ENCODE data around the gene CYTH3.
"Not testable (repeated sequence)": the region's sequence is repeated elsewhere in the genome, so short reads cannot be mapped to it uniquely, and the experiment has no call there.

CYTH3 gene

GRCh38 chr7:6284461-6285360 lies 12.3 kb upstream of the CYTH3 start:
- DNase-seq (ENCODE audit: low read depth), result no peak
- no peak overlapping the region for H3K4me3 ChIP-seq (ENCODE audit: low read depth, low read length)

GRCh38 chr7:6284055-6284400 lies 11.6 kb upstream of the CYTH3 start:
- DNase-seq (ENCODE audit: low read depth), result no peak
- H3K4me3 ChIP-seq (ENCODE audit: low read depth, low read length), result no peak overlapping the region

GRCh38 chr7:6283391-6284054 lies 11.1 kb upstream of the CYTH3 start:
- H3K4me3 ChIP-seq (ENCODE audit: low read depth, low read length); DNase-seq (ENCODE audit: low read depth): not testable (repeated sequence)

GRCh38 chr7:6279937-6280336 lies 7.5 kb upstream of the CYTH3 start:
- DNase-seq (ENCODE audit: low read depth), result no peak

GRCh38 chr7:6279341-6279740 lies 6.9 kb upstream of the CYTH3 start:
- no peak for DNase-seq (ENCODE audit: low read depth)
- no peak overlapping the region for H3K4me3 ChIP-seq (ENCODE audit: low read depth, low read length)

More at GRCh38 chr7:6279937-6280336, 7.5 kb upstream of the CYTH3 start:
- no peak overlapping the region for H3K4me3 ChIP-seq (ENCODE audit: low read depth, low read length)

- DNase-seq (ENCODE audit: low read depth), result no peak
Measured at GRCh38 chr7:6278749-6279310, 6.4 kb upstream of the CYTH3 start.

GRCh38 chr7:6277476-6277875 lies 5.1 kb upstream of the CYTH3 start:
- no peak for DNase-seq (ENCODE audit: low read depth)
- no peak overlapping the region for H3K4me3 ChIP-seq (ENCODE audit: low read depth, low read length)

More at GRCh38 chr7:6278749-6279310, 6.4 kb upstream of the CYTH3 start:
- H3K4me3 ChIP-seq (ENCODE audit: low read depth, low read length), result no peak overlapping the region

GRCh38 chr7:6276911-6277408 lies 4.5 kb upstream of the CYTH3 start:
- DNase-seq (ENCODE audit: low read depth), result no peak

GRCh38 chr7:6274743-6275142 lies 2.3 kb upstream of the CYTH3 start:
- DNase-seq (ENCODE audit: low read depth), result no peak
- H3K4me3 ChIP-seq (ENCODE audit: low read depth, low read length), result no peak overlapping the region

More at GRCh38 chr7:6276911-6277408, 4.5 kb upstream of the CYTH3 start:
- H3K4me3 ChIP-seq (ENCODE audit: low read depth, low read length), result no peak overlapping the region

GRCh38 chr7:6273917-6274630 lies 1.6 kb upstream of the CYTH3 start:
- DNase-seq (ENCODE audit: low read depth), result no peak
- no peak overlapping the region for H3K4me3 ChIP-seq (ENCODE audit: low read depth, low read length)

- no peak overlapping the region for H3K4me3 ChIP-seq (ENCODE audit: low read depth, low read length)
- DNase-seq (ENCODE audit: low read depth), result no peak
Measured at GRCh38 chr7:6273380-6273837, 985 bp upstream of the CYTH3 start.

- peak overlapping the region; percentile 93 for H3K4me3 ChIP-seq (ENCODE audit: low read depth, low read length)
- no peak for DNase-seq (ENCODE audit: low read depth)
Measured at GRCh38 chr7:6271694-6272440, 557 bp downstream of the CYTH3 start.

- DNase-seq (ENCODE audit: low read depth), result no peak
- H3K4me3 ChIP-seq (ENCODE audit: low read depth, low read length), result peak overlapping the region; percentile 93
Measured at GRCh38 chr7:6271060-6271658, 1.3 kb downstream of the CYTH3 start.

- H3K4me3 ChIP-seq (ENCODE audit: low read depth, low read length), result no peak overlapping the region
- DNase-seq (ENCODE audit: low read depth), result no peak
Measured at GRCh38 chr7:6269527-6269926, 2.9 kb downstream of the CYTH3 start.

- DNase-seq (ENCODE audit: low read depth), result no peak
- no peak overlapping the region for H3K4me3 ChIP-seq (ENCODE audit: low read depth, low read length)
Measured at GRCh38 chr7:6268907-6269306, 3.5 kb downstream of the CYTH3 start.

- H3K4me3 ChIP-seq (ENCODE audit: low read depth, low read length), result no peak overlapping the region
Measured at GRCh38 chr7:6268023-6268900, 4.2 kb downstream of the CYTH3 start.

GRCh38 chr7:6266699-6267098 lies 5.7 kb downstream of the CYTH3 start:
- no peak overlapping the region for H3K4me3 ChIP-seq (ENCODE audit: low read depth, low read length)
- DNase-seq (ENCODE audit: low read depth), result no peak

More at GRCh38 chr7:6268023-6268900, 4.2 kb downstream of the CYTH3 start:
- DNase-seq (ENCODE audit: low read depth), result no peak

- no peak overlapping the region for H3K4me3 ChIP-seq (ENCODE audit: low read depth, low read length)
Measured at GRCh38 chr7:6262221-6262620, 10.2 kb downstream of the CYTH3 start.

More at GRCh38 chr7:6262221-6262620, 10.2 kb downstream of the CYTH3 start:
- DNase-seq (ENCODE audit: low read depth), result no peak

Measured in skeletal muscle cell (primary cell).